Gastroesophageal sphincter (tissue), 4 donors: ENCODE data around the gene EFNA2. TPM values are rescaled to one million over a fixed set of nuclear protein-coding genes. Genes with fewer than 3 reads are reported as not detected.
A peak's percentile ranks its signal among the peaks of the same experiment; 100 is the strongest.

Source experiments
- ATAC-seq: fragments of 150-250 bp; one replicate; pipeline ENCODE4 v1.9.1; 2016; ENCODE audit warnings: mild to moderate bottlenecking, moderate library complexity
- H3K27ac ChIP-seq, 4 donors: fragments of 200-600 bp; sonication (generic) in 3 of 4; 1 replicate in 3 of 4; 2 replicates in 1 of 4; pipeline ENCODE4 v1.5.1; 2016 to 2019
- H3K27me3 ChIP-seq: fragments of 200-600 bp; sonication (generic); one replicate; pipeline ENCODE4 v1.5.1; 2019
- H3K36me3 ChIP-seq, 2 donors: fragments of 200-600 bp; sonication (generic); one replicate each; pipeline ENCODE4 v1.5.1; 2019; ENCODE audit warnings: control low read depth in 1 of 2
- H3K4me1 ChIP-seq, 3 donors: fragments of 200-600 bp; sonication (generic); 1 replicate in 2 of 3; 2 replicates in 1 of 3; pipeline ENCODE4 v1.5.1; 2016 to 2019; ENCODE audit warnings: control low read depth in 2 of 3
- H3K4me3 ChIP-seq, 2 donors: fragments of 200-600 bp; sonication (generic); one replicate each; pipeline ENCODE4 v1.5.1; 2019; ENCODE audit warnings: mild to moderate bottlenecking in 1 of 2, moderate library complexity in 1 of 2
- H3K9me3 ChIP-seq, 3 donors: fragments of 200-600 bp; sonication (generic); one replicate each; pipeline ENCODE4 v1.5.1; 2017 to 2019; ENCODE audit warnings: control low read depth in 2 of 3
- CTCF ChIP-seq, 4 experiments: fragments of 200-600 bp in 2 of 4; fragments of 450-650 bp in 2 of 4; sonication (generic) in 1 of 4; IDR thresholded peaks; one replicate each; pipeline ENCODE4 v1.5.1; 2017 to 2019; ENCODE audit warnings: antibody characterized with exemption in 4 of 4, mild to moderate bottlenecking in 2 of 4, moderate library complexity in 2 of 4
- EP300 ChIP-seq: sonication (generic); formaldehyde crosslinking; IDR thresholded peaks from one replicate; pipeline ENCODE4 v1.6.1; 2017; ENCODE audit warnings: antibody characterized with exemption, mild to moderate bottlenecking
- POLR2A ChIP-seq, 2 donors: fragments of 450-650 bp; IDR thresholded peaks; one replicate each; pipeline ENCODE4 v1.6.1; 2017; ENCODE audit warnings: antibody characterized with exemption in 2 of 2, mild to moderate bottlenecking in 2 of 2, moderate library complexity in 1 of 2
- POLR2AphosphoS5 ChIP-seq: sonication (generic); formaldehyde crosslinking; IDR thresholded peaks from one replicate; pipeline ENCODE4 v1.6.1; 2017; ENCODE audit warnings: antibody characterized with exemption
- WGBS, 2 donors: methylation state at CpG; one replicate each; pipeline ENCODE4 v1.1.5; 2018; ENCODE audit warnings: low coverage in 1 of 2; 5-methylcytosine and 5-hydroxymethylcytosine counted together
- total RNA-seq, 4 donors: library from RNA; depleted of rRNA; stranded (reverse); fragments of >200 nt; gene quantifications; one replicate each; pipeline ENCODE4 v1.1.0, GENCODE V29; 2016

Gene EFNA2
- total RNA-seq, 4 donors from 2014 or later: not detected

- peaks cover 0 to 75% (median 36%) of the 10 kb centered on the region in 3 donors for H3K4me1 ChIP-seq
Measured at GRCh38 chr19:1252821-1253513, 32.7 kb upstream of the EFNA2 start.

GRCh38 chr19:1253514-1254080, 32.1 kb upstream of the EFNA2 start:
- Histone ChIP-seq H3K27ac (peak overlapping the region; percentile 70 to 100 (median 100)), H3K4me1 (peaks cover 0 to 77% (median 39%) of the 10 kb centered on the region in 3 donors), H3K36me3 (peaks cover 3 to 57% of the 10 kb centered on the region in 2 donors), H3K9me3 (no peaks in the 10 kb centered on the region), H3K4me3 (peak overlapping the region; percentile 11 to 86), H3K27me3 (no peaks in the 10 kb centered on the region)
- WGBS, 2 donors: 0% methylated on average over 3 of the region's 23 CpGs; no CpG with 5 or more reads in 1 of the 2 donors
- TF ChIP-seq POLR2AphosphoS5 (peak; percentile 84), EP300 (no peak), CTCF (IDR thresholded peaks at IDR 0.05) (peak in 2 of 4 experiments; percentile 9 to 13)
- peak; percentile 16 for ATAC-seq

More at GRCh38 chr19:1252821-1253513, 32.7 kb upstream of the EFNA2 start:
- Histone ChIP-seq H3K9me3 (no peaks in the 10 kb centered on the region), H3K27ac (peak overlapping the region; percentile 70 to 100 (median 100)), H3K4me3 (peak overlapping the region; percentile 11 to 86), H3K36me3 (peaks cover 3 to 53% of the 10 kb centered on the region in 2 donors), H3K27me3 (no peaks in the 10 kb centered on the region)
- WGBS, 2 donors: no CpG with 5 or more reads among the region's 26 CpGs
- TF ChIP-seq CTCF (IDR thresholded peaks at IDR 0.05) (peak in 3 of 4 experiments; percentile 30 to 51 (median 35)), POLR2AphosphoS5 (peak; percentile 58), POLR2A (IDR thresholded peaks at IDR 0.05) (peak in 1 of 2 donors; percentile 2), EP300 (no peak)
- peak; percentile 62 for ATAC-seq

- TF ChIP-seq POLR2A (IDR thresholded peaks at IDR 0.05): no peak
- TF ChIP-seq POLR2AphosphoS5: peak; percentile 31
- Histone ChIP-seq H3K9me3 (no peaks in the 10 kb centered on the region), H3K27me3 (no peaks in the 10 kb centered on the region), H3K4me1 (peaks cover 0 to 82% (median 43%) of the 10 kb centered on the region in 3 donors), H3K4me3 (peak overlapping the region; percentile 11 to 86), H3K27ac (peak overlapping the region; percentile 70 to 100 (median 100)), H3K36me3 (peaks cover 3 to 57% of the 10 kb centered on the region in 2 donors)
- no peak for ATAC-seq
- WGBS, 2 donors: no CpG with 5 or more reads among the region's 37 CpGs
Measured at GRCh38 chr19:1254081-1254527, 31.6 kb upstream of the EFNA2 start.

- no peak for TF ChIP-seq EP300
- TF ChIP-seq POLR2A (IDR thresholded peaks at IDR 0.05): no peak
- no peak for TF ChIP-seq POLR2AphosphoS5
- no peak for TF ChIP-seq CTCF (IDR thresholded peaks at IDR 0.05)
- no peak for ATAC-seq
- Histone ChIP-seq H3K27ac (peak overlapping the region; percentile 70 to 100 (median 100)), H3K4me1 (peaks cover 0 to 88% (median 49%) of the 10 kb centered on the region in 3 donors), H3K4me3 (peak overlapping the region in 1 of 2 donors; percentile 86), H3K36me3 (peaks cover 3 to 57% of the 10 kb centered on the region in 2 donors), H3K27me3 (no peaks in the 10 kb centered on the region), H3K9me3 (no peaks in the 10 kb centered on the region)
- WGBS, 2 donors: 60 to 80% methylated on average over 1 of the region's 20 CpGs
Measured at GRCh38 chr19:1254530-1255185, 31.0 kb upstream of the EFNA2 start.
